KOPT-K1 (cell line): ENCODE results near the gene LCN12.

Experiments used
- H3K27ac ChIP-seq: fragments of 200-600 bp; sonication (generic); 2 replicates; pipeline ENCODE4 v1.5.1; 2016; ENCODE audit warnings: antibody characterized with exemption, mild to moderate bottlenecking, low read depth, low read length; ENCODE audit not compliant: poor library complexity, severe bottlenecking
- H3K36me3 ChIP-seq: fragments of 200-600 bp; sonication (generic); 2 replicates; pipeline ENCODE4 v1.5.1; 2017; ENCODE audit warnings: antibody characterized with exemption, mild to moderate bottlenecking, low read length, moderate library complexity; ENCODE audit not compliant: insufficient read depth
- H3K9me3 ChIP-seq: fragments of 200-600 bp; sonication (generic); 2 replicates; pipeline ENCODE4 v1.5.1; 2017; ENCODE audit warnings: antibody characterized with exemption, low read length, mild to moderate bottlenecking; ENCODE audit not compliant: insufficient read depth, poor library complexity, severe bottlenecking

Gene LCN12

GRCh38 chr9:136968333-136969127 lies 16.5 kb downstream of the LCN12 start:
- no peak overlapping the region for H3K27ac ChIP-seq
- H3K9me3 ChIP-seq: no peaks in the 10 kb centered on the region
- no peaks in the 10 kb centered on the region for H3K36me3 ChIP-seq

- H3K36me3 ChIP-seq: no peaks in the 10 kb centered on the region
- no peak overlapping the region for H3K27ac ChIP-seq
- H3K9me3 ChIP-seq: no peaks in the 10 kb centered on the region
These were observed 17.1 kb downstream of the LCN12 start for GRCh38 chr9:136969150-136969549.

GRCh38 chr9:136969774-136970173 lies 17.7 kb downstream of the LCN12 start:
- H3K36me3 ChIP-seq: no peaks in the 10 kb centered on the region
- no peaks in the 10 kb centered on the region for H3K9me3 ChIP-seq
- no peak overlapping the region for H3K27ac ChIP-seq

DNA sequence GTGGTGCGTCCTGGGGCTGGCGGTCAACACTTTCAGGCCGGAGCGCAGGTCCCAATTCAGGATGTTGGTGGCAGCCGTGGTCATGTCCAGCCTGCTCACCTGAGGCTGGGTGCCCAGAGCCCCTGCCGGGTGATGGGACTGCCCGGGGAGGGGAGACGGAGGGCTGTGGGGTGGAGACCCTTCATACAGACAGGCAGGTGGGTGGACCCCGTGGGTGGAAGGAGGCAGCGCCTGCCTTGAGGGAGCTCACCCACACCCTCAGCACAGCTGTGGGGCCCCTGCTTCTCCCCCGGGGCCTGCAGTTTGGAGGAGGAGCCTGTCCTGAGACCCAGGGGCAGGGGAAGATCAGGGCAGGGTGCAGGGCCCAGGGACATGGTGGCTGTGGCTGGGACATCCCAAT lies 18.3 kb downstream of the LCN12 start:
- Histone ChIP-seq H3K27ac (no peak overlapping the region), H3K9me3 (no peaks in the 10 kb centered on the region), H3K36me3 (no peaks in the 10 kb centered on the region)

GRCh38 chr9:136971746-136972145 lies 19.7 kb downstream of the LCN12 start:
- no peaks in the 10 kb centered on the region for H3K9me3 ChIP-seq
- no peak overlapping the region for H3K27ac ChIP-seq
- no peaks in the 10 kb centered on the region for H3K36me3 ChIP-seq

GRCh38 chr9:136972335-136972734 lies 20.3 kb downstream of the LCN12 start:
- Histone ChIP-seq H3K9me3 (no peaks in the 10 kb centered on the region), H3K27ac (no peak overlapping the region), H3K36me3 (no peaks in the 10 kb centered on the region)

GRCh38 chr9:136972743-136973142 lies 20.7 kb downstream of the LCN12 start:
- no peaks in the 10 kb centered on the region for H3K36me3 ChIP-seq

GRCh38 chr9:136973618-136974617 lies 21.8 kb downstream of the LCN12 start:
- Histone ChIP-seq H3K27ac (no peak overlapping the region), H3K36me3 (no peaks in the 10 kb centered on the region), H3K9me3 (no peaks in the 10 kb centered on the region)

More at GRCh38 chr9:136972743-136973142, 20.7 kb downstream of the LCN12 start:
- H3K27ac ChIP-seq: no peak overlapping the region
- H3K9me3 ChIP-seq: no peaks in the 10 kb centered on the region

DNA sequence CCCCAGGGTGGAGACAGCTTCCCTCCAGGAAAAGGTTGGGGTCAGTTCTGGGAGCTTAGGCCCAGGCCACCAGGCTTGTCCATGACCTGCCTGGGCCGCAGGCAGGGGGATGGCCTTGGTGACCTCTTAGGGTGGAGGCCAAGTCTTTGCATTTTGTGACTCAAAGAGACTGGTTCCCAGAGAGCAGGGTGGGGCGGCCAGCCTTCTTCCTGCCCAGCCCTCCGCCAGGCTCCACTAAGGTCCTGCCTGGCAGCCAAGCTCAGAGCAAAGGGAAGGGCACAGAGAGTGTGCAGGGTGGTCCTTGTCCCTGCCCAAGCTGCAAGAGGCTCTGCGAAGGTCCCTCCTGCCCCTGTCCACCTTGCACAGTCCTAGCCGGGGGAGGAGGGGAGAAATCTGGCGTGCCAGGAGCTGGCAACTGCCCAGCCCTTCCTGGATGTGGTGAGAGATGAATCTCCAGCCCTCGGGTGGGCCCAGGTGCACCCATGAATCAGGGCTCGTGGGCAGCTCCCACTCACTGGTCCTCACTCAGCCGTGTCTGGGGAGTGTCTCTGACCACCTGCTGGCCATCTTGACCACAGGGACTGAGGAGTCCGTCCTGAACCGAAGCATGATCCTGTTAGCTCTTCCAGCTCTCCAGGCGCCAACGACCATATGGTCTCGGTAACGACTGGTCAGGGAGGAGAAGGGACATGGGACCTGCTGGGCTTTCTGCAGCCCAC lies 22.9 kb downstream of the LCN12 start:
- Histone ChIP-seq H3K36me3 (no peaks in the 10 kb centered on the region), H3K9me3 (no peaks in the 10 kb centered on the region), H3K27ac (no peak overlapping the region)

DNA sequence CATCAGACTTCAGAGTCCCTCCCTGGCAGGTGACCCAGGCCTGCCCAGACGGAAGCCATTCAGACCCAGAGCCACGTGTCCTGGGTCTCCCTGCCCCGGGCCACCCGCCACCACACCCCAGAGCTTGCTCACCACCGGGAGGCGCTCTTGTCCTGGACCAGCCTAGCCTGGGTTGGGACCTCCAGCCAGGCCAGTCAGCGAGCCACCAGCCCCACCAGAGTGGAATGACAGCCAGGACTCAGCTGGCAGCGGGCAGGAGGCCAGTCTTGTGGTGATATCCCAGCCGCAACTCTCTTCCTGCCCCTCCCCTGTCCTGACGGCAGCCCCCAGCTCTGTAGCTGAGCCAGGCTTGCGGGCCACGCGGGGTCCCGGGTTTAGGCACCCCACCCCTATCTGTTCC lies 23.6 kb downstream of the LCN12 start:
- Histone ChIP-seq H3K27ac (no peak overlapping the region), H3K36me3 (no peaks in the 10 kb centered on the region), H3K9me3 (no peaks in the 10 kb centered on the region)

- no peak within 1 kb of the TSS for H3K27ac ChIP-seq
- no peaks in the 10 kb centered on the region for H3K36me3 ChIP-seq
- no peaks in the 10 kb centered on the region for H3K9me3 ChIP-seq
These were observed 25.1 kb downstream of the LCN12 start, which contains the start of gene PTGDS for GRCh38 chr9:136977223-136977622. TSS of gene PTGDS (plus strand) at chr9:136977504. CDS start at chr9:136977579, 75 bp downstream.

DNA sequence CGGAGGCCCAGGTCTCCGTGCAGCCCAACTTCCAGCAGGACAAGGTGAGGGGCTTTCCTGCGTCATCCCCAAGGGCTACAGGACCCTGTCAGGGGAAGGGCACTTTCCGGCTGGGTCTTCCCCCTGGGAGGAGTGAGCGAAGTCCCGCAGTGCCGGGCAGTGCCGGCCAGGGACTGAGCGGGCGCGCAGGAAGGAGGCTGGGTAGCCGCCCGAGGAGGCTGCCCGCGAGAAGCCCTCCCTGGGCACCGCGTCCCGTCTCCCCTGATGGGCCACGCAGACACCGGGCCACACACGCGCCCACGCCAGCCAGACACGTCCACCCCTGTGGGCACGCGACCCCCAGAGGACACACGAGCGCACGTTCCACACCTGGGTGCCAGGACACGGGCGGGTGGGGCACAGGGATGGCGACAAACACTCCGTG lies 25.6 kb downstream of the LCN12 start:
- Histone ChIP-seq H3K36me3 (no peaks in the 10 kb centered on the region), H3K27ac (no peak overlapping the region), H3K9me3 (no peaks in the 10 kb centered on the region)

GRCh38 chr9:136978073-136978864 lies 26.2 kb downstream of the LCN12 start:
- Histone ChIP-seq H3K36me3 (no peaks in the 10 kb centered on the region), H3K27ac (no peak overlapping the region)

DNA sequence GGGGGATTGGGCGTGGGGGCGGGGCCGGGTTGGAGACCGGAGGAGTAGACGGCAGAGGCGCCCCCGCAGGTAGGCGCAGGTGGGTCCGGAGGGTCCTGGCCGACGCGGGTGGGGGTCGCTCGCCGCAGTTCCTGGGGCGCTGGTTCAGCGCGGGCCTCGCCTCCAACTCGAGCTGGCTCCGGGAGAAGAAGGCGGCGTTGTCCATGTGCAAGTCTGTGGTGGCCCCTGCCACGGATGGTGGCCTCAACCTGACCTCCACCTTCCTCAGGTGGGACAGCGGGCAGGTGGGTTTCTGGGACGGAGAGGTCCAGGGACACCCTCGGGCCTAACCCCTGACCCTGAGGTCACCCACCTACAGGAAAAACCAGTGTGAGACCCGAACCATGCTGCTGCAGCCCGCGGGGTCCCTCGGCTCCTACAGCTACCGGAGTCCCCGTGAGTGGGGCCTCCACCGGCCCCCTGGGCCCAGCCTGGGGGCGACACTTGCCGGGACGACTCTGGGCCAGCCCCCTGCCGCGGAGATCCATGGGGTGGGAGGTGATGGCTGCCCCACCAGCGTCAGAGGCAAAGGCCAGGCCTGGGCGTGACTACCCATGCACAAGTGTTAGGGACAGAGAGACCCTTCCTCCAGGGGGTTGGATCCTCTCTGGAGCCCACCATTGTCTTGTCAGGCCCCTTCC lies 26.9 kb downstream of the LCN12 start:
- Histone ChIP-seq H3K9me3 (no peaks in the 10 kb centered on the region), H3K27ac (no peak overlapping the region), H3K36me3 (no peaks in the 10 kb centered on the region)

More at GRCh38 chr9:136978073-136978864, 26.2 kb downstream of the LCN12 start:
- no peaks in the 10 kb centered on the region for H3K9me3 ChIP-seq
